ENCODE measurements around the gene ARID1B. TPM values are rescaled to one million over a fixed set of nuclear protein-coding genes. Genes with fewer than 3 reads are reported as not detected.

Gene ARID1B
- total and polyA plus RNA-seq, 2 of the 13 experiments (the other 11 are each of a cell fraction or from before 2014, with no cell fraction given) = 20.1 to 32.6 TPM

- Histone ChIP-seq H3K9ac (ENCODE audit: insufficient read depth, low read depth, low read length) (peak overlapping the region; percentile 37; the same call in 1 of the 2 replicates), H3K36me3 (replicated peaks in 1 of 2; ENCODE audit: control insufficient read depth in 1 of 2, insufficient read depth in 2 of 2, low read length in 2 of 2) (peaks cover 0 to 4% of the 10 kb centered on the region in 2 experiments; a peak in 3 of 5 replicates), H3K4me3 (replicated peaks in 1 of 3; ENCODE audit: insufficient read depth in 1 of 3, low read depth in 2 of 3, low read length in 3 of 3) (no peak overlapping the region), H3K79me2 (ENCODE audit: insufficient read depth, low read length) (peaks cover 63% of the 10 kb centered on the region), H3K27me3 (ENCODE audit: control insufficient read depth in 1 of 2, insufficient read depth in 2 of 2, low read length in 2 of 2) (no peaks in the 10 kb centered on the region), H3K4me1 (ENCODE audit: insufficient read depth, low read length) (peaks cover 26% of the 10 kb centered on the region), H3K4me2 (ENCODE audit: low read depth, low read length) (no peak overlapping the region), H3K9me3 (ENCODE audit: low read length) (no peaks in the 10 kb centered on the region), H2AFZ (ENCODE audit: low read length) (no peak overlapping the region), H3K27ac (ENCODE audit: extremely low read length, insufficient read depth, low read length) (peak overlapping the region; percentile 69), H4K20me1 (ENCODE audit: insufficient read depth, low read length) (peaks cover 23% of the 10 kb centered on the region)
- 96% methylated on average over 2 of the region's 2 CpGs for WGBS (ENCODE audit: low lambda C conversion rate)
- ChIA-PET CTCF (ENCODE audit: low intra/inter-chr PET ratio, low total read pairs) (no interaction called here), POLR2A (no interaction called here)
- FAIRE-seq (no peak), DNase-seq (ENCODE audit: low spot score) (no peak), ATAC-seq (no peak)
- TF ChIP-seq TARDBP (CRISPR knock-in tag; IDR thresholded peaks at IDR 0.05) = no peak
- TF ChIP-seq ZNF784 (CRISPR knock-in tag; IDR thresholded peaks at IDR 0.05; ENCODE audit: borderline replicate concordance) = no peak
- TF ChIP-seq RBM39 (IDR thresholded peaks at IDR 0.05; ENCODE audit: low read depth, low read length, poor library complexity, severe bottlenecking) = no peak
- TF ChIP-seq, protein P1, sequence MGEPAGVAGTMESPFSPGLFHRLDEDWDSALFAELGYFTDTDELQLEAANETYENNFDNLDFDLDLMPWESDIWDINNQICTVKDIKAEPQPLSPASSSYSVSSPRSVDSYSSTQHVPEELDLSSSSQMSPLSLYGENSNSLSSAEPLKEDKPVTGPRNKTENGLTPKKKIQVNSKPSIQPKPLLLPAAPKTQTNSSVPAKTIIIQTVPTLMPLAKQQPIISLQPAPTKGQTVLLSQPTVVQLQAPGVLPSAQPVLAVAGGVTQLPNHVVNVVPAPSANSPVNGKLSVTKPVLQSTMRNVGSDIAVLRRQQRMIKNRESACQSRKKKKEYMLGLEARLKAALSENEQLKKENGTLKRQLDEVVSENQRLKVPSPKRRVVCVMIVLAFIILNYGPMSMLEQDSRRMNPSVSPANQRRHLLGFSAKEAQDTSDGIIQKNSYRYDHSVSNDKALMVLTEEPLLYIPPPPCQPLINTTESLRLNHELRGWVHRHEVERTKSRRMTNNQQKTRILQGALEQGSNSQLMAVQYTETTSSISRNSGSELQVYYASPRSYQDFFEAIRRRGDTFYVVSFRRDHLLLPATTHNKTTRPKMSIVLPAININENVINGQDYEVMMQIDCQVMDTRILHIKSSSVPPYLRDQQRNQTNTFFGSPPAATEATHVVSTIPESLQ (CRISPR knock-in tag; conservative IDR thresholded peaks at IDR 0.05) = no peak
- TF ChIP-seq FOXC1 (CRISPR knock-in tag; IDR thresholded peaks at IDR 0.05; ENCODE audit: borderline replicate concordance) = no peak
- TF ChIP-seq, protein P2, sequence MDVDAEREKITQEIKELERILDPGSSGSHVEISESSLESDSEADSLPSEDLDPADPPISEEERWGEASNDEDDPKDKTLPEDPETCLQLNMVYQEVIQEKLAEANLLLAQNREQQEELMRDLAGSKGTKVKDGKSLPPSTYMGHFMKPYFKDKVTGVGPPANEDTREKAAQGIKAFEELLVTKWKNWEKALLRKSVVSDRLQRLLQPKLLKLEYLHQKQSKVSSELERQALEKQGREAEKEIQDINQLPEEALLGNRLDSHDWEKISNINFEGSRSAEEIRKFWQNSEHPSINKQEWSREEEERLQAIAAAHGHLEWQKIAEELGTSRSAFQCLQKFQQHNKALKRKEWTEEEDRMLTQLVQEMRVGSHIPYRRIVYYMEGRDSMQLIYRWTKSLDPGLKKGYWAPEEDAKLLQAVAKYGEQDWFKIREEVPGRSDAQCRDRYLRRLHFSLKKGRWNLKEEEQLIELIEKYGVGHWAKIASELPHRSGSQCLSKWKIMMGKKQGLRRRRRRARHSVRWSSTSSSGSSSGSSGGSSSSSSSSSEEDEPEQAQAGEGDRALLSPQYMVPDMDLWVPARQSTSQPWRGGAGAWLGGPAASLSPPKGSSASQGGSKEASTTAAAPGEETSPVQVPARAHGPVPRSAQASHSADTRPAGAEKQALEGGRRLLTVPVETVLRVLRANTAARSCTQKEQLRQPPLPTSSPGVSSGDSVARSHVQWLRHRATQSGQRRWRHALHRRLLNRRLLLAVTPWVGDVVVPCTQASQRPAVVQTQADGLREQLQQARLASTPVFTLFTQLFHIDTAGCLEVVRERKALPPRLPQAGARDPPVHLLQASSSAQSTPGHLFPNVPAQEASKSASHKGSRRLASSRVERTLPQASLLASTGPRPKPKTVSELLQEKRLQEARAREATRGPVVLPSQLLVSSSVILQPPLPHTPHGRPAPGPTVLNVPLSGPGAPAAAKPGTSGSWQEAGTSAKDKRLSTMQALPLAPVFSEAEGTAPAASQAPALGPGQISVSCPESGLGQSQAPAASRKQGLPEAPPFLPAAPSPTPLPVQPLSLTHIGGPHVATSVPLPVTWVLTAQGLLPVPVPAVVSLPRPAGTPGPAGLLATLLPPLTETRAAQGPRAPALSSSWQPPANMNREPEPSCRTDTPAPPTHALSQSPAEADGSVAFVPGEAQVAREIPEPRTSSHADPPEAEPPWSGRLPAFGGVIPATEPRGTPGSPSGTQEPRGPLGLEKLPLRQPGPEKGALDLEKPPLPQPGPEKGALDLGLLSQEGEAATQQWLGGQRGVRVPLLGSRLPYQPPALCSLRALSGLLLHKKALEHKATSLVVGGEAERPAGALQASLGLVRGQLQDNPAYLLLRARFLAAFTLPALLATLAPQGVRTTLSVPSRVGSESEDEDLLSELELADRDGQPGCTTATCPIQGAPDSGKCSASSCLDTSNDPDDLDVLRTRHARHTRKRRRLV (CRISPR knock-in tag; IDR thresholded peaks at IDR 0.05) = no peak
- TF ChIP-seq, protein P3, sequence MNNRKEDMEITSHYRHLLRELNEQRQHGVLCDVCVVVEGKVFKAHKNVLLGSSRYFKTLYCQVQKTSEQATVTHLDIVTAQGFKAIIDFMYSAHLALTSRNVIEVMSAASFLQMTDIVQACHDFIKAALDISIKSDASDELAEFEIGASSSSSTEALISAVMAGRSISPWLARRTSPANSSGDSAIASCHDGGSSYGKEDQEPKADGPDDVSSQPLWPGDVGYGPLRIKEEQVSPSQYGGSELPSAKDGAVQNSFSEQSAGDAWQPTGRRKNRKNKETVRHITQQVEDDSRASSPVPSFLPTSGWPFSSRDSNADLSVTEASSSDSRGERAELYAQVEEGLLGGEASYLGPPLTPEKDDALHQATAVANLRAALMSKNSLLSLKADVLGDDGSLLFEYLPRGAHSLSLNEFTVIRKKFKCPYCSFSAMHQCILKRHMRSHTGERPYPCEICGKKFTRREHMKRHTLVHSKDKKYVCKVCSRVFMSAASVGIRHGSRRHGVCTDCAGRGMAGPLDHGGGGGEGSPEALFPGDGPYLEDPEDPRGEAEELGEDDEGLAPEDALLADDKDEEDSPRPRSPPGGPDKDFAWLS (CRISPR knock-in tag; IDR thresholded peaks at IDR 0.05; ENCODE audit: borderline replicate concordance) = no peak
- in situ Hi-C loops (cut with HindIII; ENCODE audit: extremely low pct_ligation_motif_present, low pct_unique_long_range_greater_than_20kb) (no loop called here), intact Hi-C loops (cut with micrococcal nuclease; ENCODE audit: unreplicated experiment) (loop anchor here (5.0 kb wide), 1 partner anchor 68 kb away; no protein-coding TSS in a partner anchor)
- no TSS peak for BruUV-seq (replicated peaks)
These were observed 177.0 kb downstream of the ARID1B start for GRCh38 chr6:156954191-156954590.
